Measurements from ENCODE around the gene COL4A4.

GRCh38 chr2:227057060-227057459, 106.9 kb downstream of the COL4A4 start:
- no peak for TF ChIP-seq CTCF (IDR thresholded peaks at IDR 0.05)
- TF ChIP-seq POLR2A (IDR thresholded peaks at IDR 0.05): no peak
